ENCODE measurements around the gene GPATCH2L.

GPATCH2L gene

DNA sequence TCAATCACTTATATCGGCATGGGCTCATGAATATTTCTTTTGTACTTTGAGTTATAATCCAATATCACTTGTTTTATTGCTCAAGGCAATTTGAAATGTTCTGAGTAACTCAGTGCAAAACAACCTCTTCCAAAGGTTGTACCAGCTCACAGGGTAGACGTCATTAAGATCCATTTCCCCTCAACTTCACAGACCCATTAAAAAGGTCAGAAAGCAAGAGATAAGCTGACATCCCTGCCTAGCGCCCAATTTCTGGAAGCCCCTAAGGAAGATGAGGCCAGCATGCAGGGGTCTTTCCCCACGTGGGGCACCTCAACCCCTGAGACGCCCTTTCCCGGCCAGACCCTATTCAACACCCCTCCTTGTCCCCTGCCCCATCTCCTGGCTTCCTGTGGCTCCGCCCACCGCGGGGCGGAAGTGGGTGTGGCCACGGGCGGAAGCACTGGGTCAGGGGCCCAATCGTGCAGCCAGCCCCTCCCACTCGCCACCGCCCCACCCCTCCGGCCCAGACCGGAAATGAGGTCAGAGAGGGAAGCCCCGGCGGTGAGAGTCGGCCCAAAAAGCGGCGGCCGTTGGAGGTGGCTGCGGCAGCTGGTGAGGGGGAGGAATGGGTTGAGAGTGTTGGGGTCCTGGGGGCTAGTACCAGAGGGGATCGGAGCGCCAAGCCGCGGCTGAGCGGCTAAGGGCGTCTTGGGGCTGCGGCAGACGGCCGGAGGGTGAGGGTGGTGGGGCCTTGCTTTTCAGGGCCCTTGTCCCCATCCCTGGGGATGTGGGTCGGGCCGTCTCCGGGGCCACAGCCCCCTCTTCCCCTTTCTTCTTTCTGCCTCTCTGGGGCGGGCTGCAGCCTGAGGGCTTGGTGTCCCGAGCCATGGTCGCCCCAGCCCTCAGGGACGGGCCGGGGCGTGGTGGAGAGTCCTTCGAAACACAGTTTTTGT, at the start of gene GPATCH2L:
Gene GPATCH2L (plus strand): TSS at position 525 of the 935 bp plus-strand sequence. CDS start 2,442 bp downstream, outside the sequence.
- DNase-seq, result peak; percentile 29

- no peak for DNase-seq
Measured at GRCh38 chr14:76104802-76105355, 46.8 kb upstream of the GPATCH2L start.

DNA sequence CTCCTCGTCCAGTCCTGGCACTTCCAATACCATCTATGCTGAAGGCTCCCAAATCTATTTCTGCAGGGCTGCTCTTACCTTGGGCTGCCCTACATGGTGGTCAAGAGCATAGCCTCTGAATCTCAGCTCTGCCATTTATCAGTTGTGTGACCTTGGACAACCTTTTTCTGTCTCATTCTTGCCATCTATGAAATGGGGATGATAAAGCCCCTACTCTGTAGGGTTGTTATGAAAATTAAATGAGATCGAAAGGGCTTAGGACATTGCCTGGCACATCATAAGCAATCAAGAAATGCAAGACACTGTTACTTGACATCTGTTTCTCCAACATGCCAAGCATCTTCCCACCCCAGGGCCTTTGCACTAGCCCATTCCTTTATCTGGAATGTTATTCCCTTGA, 45.5 kb upstream of the GPATCH2L start:
- DNase-seq, result no peak

- no peak for DNase-seq
Measured at GRCh38 chr14:76109087-76109880, 42.4 kb upstream of the GPATCH2L start.

- DNase-seq, result no peak
Measured at GRCh38 chr14:76112889-76113624, 38.7 kb upstream of the GPATCH2L start.

DNA sequence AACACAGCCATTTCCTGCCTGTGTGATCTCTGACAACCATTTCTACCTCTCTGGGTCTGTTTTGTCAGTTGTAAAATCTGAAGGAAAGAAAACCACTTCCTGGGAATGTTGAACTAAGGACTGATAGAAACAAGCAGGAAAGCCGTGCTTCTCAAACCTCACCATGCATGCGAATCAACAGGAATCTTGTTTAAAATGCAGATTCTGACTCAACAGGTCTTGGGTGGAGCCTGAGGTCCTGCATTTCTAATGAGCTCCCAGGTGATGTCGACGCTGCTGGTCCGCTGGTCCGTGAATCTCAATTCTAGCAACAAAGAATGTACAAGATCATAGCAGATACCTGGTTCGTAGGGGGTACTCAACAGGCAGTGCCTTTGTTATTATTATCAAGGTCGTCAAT, 38.0 kb upstream of the GPATCH2L start:
- DNase-seq, result no peak

DNA sequence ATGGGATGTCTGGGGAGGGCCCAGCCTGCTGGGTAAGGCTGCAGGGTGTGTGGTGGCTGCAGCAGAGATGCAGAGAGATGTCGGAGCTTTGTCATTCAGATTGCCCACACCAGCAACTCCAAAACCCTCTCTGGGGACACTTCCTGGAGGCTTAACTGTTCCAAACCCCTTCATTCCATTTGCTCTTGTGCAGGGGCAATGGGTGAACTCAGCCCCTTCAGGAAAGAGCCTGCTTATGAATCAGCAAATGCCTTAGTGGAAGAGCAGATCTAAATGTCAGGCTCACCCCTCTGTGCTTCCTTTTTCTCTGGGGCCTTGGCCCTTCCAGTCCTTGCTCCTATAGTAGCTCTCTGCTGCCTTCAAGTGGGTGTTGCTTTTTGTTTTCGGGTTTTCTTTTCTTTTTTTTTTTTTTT, 36.7 kb upstream of the GPATCH2L start:
- no peak for DNase-seq

DNA sequence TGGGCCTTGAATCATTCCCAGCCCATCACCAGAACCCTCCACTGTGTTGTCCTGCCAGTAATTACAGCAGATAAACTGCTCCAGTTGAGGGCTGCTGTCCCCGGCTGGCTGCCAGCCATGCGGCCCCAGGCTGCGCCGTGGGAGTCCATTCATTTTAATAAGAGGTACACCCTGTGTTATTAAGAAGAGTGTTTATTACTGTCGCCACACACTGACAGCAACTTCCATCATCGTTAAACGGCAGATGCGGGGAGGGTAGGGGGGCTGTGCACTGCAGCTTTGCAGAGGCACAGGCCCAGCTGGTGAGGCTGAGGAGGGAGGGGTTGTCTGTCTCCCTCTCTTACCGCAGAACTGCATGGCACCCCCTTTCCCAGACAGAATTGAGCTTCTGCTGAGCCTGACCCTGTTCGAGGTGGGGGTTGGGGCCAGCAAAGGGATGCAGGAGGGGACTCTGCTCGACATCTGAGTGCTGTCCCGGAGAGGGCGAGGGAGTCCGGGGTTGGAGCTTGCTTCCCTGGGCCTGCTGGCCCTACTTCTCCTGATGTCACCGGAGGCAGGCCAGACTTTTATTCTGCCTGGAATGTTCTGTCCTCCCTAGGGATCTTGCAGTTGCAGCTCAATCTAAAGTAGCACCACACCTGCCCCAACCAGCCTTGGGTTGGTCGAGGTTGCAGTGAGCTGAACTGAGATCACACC, 33.8 kb upstream of the GPATCH2L start:
- DNase-seq, result no peak

- no peak for DNase-seq
Measured at GRCh38 chr14:76118594-76118993, 33.1 kb upstream of the GPATCH2L start.

DNA sequence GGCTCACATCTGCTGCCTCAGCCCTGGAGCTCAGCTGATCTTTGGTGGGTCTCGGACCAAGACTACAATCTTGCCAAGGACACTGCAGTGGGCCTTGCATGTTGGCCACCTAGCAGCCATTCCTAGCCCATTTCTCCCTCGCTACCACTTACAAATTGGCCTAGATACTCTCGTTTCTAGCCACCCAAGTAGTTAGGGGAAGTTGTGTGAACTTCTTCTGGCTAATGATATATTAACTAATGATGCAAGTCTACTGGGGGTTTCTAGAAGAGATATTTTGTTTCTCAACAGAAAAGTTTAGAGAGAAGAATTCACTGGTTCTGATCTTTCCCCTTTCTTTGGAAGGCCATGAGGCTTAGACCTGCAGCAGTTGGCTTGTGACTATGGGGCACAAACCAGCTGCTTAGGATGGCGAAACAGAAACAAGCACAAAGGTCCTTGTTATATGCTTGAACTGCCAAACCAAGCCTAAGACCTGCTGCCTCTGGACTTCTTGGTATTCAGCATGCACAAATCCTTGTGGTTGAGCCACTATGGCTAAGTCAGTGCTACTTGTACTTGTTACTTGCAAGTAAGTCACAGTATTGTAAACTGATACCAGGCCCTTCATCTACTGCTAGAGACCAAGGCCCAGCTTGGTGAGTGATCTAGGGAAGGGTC, 30.5 kb upstream of the GPATCH2L start:
- DNase-seq, result no peak

DNA sequence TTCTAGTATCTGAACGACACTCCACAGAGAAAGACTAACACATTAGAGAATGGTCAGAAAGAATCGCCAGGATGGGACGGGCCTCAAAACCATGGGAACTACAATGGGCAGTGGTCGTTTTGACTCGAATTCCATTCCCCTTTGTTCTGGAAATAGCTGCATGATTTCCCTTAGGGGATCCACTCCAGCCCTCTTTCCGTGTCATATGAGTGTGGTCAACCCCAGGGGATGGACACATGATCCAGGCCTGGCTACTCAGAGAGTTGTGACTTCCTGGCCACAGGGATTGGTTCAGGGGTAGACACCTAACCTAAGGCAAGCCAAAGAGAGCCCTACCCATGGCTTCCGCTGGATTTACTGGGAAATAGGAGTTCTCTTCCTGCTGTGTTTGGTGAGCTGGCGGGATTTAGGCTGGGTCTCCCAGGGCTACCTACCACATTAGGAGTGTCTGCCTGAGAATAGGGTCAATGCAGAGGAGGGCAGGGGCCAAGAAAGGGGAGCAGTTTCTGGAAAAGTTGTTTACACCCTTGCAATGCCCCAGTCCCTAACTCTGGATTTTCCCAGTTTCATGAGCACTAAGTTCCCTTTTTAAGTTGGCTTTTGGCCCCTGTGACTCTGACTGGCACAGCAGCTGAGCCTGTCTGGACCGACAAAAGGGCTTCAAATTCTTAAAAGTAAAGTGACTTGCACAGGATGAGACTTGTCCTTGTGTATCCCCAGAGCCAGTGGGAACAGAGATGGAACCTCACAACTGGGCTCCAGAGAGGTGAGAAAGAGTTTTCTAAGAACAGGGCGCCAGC, 28.1 kb upstream of the GPATCH2L start:
- no peak for DNase-seq

DNA sequence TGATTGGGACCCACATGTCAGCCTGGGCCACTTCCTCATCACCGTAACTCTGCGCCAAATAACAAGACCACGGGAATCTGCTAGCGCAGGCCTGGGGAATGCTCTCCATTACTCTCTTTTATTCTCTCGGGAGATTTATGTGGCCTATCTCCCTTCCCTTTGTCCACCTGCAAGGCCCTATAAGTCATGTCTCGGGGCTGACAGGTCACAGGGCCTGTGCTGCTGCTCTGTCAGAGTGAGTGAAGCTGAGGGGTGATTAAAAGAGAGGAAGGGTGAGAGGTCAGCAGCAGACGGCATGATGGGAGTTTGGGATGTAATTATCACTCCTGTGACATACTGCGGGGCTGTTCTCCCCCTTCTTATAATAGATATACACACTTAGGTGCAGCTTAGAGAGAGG, 26.2 kb upstream of the GPATCH2L start:
- DNase-seq, result no peak

- no peak for DNase-seq
Measured at GRCh38 chr14:76126076-76126475, 25.6 kb upstream of the GPATCH2L start.

- no peak for DNase-seq
Measured at GRCh38 chr14:76129851-76130576, 21.7 kb upstream of the GPATCH2L start.

DNA sequence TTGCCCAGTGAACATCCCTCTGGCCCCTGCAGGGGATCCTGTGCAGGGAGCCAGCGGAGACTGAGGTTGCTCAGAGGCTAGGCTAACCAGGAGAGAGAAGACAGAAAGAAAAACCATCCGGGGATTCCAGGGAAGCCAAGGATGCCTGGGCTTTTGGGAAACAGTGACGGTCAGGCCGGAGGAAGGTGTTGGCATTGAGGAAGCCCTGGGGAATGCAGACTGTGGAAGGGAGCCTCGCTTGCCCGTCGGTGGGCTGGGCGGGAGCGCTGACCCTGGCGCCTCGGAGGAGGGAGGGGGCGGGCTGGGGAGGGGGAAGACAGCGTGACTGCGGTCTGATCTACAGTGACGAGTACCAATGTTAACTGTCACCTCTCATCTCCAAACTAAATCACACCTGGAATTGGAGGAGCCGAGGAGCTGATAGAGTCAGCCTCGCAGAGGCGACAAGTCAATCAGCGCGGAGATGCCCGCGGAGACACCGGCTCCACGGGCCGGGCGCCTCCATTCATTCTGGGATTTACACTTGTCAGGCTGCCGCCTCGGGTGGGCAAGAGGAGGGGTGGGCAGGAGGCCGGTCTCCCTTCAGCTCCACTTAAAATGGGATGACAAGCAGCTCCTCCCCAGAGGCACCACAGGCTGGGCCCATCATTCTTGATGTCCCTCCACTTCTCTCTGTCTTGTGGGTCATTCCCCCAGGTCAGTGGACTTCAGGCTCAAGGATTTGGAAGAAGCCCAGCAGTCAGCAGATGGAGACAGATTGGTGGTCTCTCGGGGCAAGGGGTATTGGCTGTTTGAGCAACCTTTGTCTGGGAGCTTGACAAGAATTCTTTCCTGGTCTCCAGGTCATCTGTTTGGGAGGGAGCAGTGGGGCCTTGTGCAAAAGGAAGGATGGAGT, 20.4 kb upstream of the GPATCH2L start:
- no peak for DNase-seq

DNA sequence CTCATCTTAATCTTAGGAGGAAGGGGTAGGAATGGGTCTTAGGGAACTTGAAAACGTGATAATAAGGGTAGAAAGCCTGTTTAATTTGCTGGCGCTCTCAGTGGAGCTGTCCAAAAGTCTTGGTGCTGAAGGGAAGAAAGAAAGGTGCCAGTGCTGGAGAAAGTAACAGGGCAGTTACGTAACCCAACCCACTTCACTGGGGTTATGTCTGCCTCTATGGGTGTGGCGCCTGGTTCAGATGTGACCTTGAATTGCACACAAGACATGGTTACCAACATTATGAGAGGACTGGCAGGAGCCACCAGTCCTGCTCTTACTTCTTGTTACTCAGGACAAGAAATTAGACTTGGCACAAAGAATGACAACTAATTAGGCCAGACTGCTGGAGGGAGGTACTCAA, 18.6 kb upstream of the GPATCH2L start:
- no peak for DNase-seq

- DNase-seq, result no peak
Measured at GRCh38 chr14:76134231-76134630, 17.5 kb upstream of the GPATCH2L start.

DNA sequence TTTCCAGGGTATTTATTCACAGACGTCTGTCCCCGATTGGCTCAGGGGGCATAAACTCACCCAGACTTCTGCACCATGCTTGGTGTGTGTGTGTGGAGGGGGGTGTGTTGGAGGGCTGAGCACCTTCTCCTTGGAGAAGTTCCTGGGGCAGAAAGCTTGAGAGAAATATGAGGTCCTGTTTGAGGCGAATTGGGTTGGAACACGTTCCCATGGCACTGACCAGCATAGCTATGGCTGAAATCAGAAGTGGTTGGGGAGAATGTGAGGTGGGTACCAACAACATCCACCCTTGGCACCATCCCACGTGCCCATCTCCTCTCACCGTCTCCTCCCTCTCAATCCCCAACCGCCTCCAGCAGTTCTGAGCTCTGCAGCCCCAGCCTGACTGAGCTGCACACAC, 16.0 kb upstream of the GPATCH2L start:
- DNase-seq, result no peak
